HG03342 (cell line): ENCODE data around the gene COL12A1.

Source experiments
- ATAC-seq: cut with Tn5 transposase; IDR thresholded peaks from one replicate; pipeline ENCODE4 v1.9.1; 2021; ENCODE audit warnings: mild to moderate bottlenecking, moderate library complexity; ENCODE audit not compliant: unreplicated experiment

The COL12A1 gene

DNA sequence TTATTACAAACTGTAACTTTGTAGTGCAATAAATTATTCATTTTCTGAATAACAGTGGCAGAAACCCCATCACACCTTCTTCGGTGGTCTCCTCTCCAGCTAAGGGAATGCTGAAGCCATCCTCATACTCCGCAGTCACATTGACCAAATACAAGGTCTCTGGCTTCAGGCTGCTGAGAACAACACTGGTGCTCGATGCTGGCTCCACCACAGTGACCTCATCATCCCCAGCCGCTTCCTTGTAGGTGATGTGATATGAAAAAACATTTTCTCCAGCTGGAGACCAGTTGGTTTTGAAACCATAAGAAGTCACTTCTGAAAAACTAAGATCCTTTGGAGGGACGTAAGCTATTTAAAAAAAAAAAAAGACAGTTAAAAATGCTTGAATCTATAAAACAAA lies 25.0 kb downstream of the COL12A1 start:
- no peak for ATAC-seq

DNA sequence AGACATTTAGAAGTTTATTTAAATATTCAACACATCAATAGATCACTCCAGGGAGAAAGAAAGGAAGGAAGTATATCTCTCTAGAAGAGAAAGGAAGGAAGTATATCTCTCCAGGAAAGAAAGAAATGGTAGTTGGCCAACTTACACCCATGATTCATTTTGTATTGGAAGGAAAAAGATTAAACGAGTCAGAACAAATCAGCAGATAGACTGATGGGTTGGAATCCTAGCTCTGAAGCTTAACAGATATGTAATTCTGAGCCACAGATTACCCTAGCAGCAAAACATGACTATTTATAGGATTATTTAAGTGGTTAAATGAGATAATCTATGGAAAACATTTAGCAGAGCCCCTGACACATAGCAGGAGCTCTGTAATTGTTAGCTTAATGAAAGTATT lies 27.1 kb downstream of the COL12A1 start:
- no peak for ATAC-seq

DNA sequence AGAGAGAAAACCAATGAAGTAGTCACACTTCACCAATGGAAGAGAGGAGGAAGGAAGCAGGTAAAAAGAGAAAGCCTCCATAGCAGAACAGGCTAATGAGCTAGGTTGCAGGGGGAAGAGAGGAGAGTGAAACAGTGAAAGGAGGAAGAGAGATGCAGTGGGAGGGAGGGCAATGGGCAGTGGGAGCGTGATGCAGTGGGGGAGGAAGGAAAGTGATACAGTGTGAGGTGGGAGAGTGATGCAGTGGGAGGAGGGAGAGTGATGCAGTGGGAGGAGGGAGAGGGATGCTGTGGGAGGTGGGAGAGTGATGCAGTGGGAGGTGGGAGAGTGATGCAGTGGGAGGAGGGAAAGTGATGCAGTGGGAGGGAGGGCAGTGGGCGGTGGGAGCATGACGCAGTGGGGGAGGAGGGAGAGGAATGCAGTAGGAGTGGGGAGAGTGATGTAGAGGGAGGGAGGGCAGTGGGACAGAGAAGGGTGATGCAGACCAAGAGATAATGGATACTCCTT lies 29.7 kb downstream of the COL12A1 start:
- no peak for ATAC-seq

DNA sequence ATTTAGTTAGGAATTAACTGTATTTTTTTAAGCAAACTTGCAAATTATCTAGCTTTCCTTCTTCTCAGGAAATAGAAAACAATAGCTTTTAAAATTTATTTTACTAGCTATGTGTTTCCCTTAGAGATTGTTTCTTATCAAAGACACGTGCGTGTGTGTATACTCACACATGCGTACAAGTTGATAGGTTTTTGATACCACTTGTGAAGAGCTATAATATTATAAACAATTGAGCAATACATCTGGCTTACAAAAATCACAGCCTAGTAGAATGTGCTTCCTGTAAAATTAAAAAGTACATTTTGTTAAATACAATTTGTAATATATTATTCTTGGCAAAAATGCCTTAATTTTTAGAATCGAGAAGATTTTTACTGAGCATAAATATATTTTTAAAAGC lies 33.9 kb downstream of the COL12A1 start:
- ATAC-seq: no peak

DNA sequence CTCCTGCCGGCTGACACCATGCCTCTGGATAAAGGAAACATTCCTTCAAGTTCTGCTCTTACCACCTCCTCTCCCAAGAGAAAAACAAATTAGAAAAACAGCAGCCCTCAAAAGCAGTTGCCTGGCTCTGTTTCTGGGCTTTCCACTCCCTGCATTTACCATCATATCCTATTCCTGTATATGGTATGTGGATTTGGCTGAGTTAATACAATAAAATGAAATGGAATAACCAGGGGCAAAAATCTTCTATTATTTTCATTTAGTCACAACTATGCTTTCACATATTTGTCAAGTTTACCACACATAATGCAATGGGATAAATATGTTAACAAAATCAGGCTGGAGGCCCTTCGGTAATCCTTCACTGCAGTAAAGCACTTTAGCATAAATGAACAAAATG lies 34.3 kb downstream of the COL12A1 start:
- ATAC-seq: no peak

DNA sequence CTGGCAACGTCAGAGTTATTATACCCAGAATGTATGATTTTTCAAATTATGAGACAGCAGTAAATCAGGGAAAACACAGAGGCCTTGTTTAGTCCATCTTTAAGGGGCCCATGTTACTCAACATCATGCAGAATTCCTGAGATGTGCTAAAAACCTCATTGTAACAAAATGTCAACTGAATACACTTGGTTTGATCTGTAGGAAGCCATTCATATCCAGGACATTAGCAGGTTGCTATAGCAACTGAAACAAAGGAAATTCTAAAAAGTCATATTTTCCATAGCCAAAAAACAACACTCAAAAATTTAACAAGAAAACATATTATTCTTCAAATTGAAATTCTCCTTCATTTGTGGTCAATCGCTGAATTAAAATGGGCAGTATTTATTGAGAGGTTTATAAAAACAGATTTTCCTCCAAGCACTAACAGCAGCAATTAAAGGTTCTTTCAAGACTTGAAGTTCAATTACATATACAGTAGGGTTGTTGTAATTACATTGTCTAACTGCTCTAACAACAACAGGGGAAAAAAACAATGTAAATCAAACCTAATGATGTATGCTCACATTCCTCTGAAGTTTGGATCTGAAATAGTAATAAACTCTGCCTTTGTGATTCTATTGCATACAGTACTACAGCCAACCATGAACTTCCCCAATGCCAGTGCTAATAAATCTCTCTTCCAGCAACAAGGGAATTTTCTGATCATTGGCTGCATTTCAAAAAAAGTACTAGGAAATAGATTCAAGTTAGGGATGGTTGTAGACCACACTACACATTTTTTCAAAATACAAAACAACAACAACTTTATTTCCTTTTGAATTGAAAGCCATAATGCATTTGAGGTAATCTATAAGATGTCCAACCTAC lies 34.9 kb downstream of the COL12A1 start:
- no peak for ATAC-seq

DNA sequence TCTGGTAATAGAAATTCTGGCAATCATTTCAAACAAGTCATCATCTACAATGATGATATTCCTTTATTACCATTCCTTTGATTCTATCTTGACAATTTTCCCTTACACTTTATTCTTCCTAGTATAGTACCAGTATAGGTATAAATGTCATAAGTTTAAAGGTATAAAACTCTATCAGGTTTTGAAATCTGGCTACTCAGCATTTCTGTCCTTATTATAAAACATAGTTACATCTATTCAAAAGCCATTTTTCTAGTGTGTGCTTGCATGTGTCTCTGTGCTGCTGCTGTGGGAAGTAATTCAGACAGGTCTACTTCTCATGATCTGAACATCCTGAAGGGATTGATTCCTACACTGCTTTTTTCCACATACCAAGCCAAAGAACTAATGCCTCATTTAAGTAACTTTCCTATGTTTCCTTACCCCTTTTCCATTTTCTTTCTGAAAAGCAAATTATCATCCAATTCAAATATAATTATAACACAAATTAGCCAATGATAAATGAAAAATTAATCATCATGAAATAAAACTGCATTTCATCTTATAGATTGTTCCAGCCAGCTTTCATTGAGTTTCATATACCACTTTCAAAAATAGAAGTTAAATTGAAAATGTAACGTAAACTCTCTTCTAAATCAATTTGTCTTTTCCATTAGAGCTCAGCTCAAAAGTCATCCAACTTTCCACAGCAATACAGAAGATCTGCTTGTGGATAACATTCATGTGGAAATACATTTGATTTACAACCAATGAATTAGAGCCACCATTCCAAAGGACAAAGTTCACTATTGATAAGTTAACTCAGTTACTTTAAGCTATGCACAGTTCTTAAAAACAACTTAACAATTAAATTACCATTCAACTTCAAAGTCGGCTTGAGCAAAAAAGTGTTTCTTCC lies 35.9 kb downstream of the COL12A1 start:
- ATAC-seq: no peak

DNA sequence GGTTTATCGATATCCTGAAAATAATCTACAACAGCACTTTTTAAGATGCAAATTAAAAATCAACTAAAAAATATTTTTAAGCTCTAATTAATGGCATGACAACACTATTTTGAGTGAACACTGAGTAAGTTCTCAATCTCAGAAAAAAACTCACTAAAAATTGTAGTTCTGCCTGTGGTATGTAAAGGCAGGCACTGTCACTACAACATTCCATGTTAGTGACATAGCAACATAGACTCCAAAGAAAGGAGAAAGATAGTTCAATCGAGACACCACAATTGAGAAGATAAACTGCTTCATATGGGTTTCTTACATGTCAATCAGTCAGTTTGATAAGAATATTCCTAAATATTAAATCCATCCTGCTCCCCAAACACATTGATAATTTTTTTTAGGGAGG lies 38.0 kb downstream of the COL12A1 start:
- no peak for ATAC-seq

DNA sequence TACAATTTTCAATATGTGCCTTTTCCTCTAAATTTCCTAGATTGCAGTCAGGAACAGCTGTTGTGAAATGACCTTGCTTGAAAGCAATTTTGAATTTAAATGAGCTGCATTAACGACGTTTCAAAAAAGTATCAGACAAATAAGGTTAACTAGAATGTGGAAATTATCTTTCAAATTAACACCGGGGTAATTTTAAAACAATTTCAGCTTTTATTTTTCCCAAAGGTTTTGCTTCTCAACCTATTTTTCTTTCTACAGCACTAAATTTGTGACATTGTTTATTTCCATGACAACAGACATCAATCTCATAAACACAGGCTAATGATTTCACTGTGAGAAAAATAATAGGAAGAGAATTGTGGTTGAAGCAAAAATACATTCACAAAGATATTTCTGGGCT lies 38.5 kb downstream of the COL12A1 start:
- ATAC-seq: no peak

DNA sequence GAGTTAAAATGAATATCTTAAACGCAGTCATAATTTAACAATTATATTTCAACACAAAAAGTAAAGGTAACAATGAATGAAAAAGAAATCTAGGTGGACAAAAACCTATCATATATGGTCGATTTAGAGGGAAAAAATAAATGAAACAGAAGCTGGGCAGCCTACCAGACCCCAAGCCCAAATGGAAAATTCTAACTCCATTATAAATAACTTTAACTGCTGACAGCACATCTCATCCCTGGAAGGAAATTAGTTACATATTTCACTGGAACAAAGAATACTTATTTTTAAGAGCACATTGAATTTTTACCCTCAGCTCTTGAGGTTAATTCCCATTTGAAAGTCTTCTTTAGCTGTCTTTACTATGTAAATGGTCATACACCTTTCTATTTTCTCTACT lies 39.1 kb downstream of the COL12A1 start:
- no peak for ATAC-seq

DNA sequence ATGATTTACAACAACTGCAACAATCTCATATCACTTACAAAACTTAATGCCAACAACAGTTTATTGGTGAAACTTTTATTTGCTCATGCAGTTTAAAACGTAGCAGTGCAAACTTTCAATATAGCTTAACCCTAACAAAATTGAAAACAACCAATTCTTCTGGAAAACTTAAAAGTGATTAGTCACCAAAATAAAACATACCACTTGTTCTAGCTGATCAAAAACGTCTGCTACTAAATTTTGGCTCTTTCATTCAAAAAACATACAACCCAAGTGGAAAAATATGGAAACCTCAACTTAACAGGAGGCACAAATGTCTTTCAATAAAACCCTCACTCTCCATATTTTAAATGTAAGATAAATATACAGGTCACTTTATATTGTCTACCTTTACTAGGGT lies 39.6 kb downstream of the COL12A1 start:
- no peak for ATAC-seq

DNA sequence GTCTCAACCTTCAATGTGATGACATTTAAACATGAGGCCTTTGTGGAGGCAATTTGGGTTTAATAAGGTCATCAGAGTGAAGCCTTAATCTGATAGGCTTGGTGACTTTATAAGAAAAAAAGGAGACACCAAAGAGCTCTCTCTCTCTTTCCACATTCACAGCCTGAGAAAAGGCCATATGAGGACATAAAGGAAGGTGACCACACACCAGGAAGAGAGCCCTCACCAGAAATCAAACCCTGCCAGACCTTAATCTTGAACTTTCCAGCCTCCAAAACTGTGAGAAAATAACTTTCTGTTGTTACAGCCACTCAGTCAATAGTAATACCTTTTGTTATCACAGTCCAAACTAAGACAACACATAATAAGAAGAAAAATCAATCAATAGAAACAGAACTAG lies 47.7 kb downstream of the COL12A1 start:
- no peak for ATAC-seq

DNA sequence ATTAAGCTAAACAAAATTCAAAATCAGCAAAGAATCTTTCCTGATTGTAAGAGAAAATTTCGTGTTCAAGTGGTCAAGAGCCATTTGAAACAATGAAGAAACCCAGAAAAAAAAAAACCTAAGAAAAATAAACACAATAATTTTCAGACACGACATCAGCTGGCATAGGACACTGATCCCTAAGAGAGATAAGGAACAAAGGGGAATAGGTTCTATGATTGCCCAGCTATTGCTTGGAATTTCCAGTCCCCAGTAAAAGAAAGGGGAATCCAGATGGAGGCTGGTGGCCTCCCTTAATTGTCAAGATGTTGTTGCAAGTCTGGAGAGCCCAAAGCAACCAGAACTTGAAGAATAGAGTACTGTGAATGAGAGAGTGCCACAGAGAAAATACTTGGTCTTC lies 48.5 kb downstream of the COL12A1 start:
- ATAC-seq: no peak

DNA sequence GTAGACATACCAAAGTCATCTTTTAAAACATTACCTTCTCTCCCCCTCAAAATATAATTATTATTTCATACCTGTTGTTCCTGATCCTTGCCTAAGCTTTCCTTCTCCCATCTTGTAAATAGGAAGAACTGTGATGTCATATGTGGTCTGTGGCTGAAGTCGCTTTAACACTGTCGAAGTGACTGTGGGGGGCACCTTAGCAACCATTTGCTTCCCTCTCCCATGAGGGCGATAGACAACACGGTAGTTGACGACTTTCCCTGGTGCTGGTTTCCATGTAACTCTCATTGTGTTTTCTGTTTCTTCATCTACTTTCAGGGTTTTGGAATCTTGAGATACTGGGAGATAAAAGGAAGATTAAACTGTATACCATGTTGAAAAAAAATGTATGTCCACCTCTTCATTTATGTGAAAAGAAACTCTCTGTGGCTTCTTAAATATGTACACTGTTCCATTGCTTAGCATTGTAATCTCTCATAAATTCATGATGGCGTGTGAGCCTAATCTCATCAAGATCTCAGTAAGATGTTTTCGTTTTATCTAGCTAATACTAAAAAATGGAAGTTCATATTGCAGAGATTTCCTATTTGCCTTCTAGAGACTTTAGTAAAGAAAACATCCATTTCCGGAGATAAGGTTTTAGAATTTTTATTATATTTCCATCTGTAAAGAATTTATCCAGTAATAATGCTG lies 49.5 kb downstream of the COL12A1 start:
- no peak for ATAC-seq

DNA sequence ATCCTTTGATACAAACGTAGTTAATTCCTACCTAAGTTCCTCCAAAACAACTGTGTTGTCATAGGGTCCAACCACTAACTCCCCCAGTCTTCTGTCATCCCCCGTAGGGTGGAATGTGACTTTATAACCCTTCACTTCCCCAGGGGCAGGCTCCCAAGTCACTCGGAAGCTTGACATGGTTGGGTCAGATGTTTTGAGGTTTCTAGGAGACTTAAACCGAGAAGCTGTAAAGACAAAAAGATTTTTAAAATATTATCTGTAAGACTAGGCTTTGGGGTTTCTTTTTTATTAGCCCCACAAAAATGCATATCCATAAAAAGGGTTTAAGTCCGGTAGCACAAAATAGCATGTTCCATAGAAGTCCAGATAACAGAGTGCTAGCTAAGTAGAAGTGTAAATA lies 50.2 kb downstream of the COL12A1 start:
- no peak for ATAC-seq

DNA sequence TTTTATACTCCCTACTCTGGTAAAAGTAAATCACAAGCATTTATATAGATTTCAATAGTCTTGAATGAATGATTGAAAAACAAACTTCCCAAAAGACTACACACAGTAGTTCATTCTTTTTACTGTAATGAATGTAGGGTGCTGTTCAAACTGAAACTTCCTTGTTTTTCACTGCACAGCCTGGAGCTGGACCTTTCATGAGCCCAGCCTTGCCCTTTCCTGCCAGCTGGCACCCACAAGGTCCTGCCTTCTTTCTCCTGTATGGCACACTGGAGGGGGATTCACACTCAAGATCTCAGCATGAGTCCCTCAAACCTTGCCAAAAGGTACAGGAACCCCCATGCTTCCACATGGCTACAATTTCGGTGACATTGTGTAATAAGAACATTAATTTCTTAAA lies 50.9 kb downstream of the COL12A1 start:
- no peak for ATAC-seq

DNA sequence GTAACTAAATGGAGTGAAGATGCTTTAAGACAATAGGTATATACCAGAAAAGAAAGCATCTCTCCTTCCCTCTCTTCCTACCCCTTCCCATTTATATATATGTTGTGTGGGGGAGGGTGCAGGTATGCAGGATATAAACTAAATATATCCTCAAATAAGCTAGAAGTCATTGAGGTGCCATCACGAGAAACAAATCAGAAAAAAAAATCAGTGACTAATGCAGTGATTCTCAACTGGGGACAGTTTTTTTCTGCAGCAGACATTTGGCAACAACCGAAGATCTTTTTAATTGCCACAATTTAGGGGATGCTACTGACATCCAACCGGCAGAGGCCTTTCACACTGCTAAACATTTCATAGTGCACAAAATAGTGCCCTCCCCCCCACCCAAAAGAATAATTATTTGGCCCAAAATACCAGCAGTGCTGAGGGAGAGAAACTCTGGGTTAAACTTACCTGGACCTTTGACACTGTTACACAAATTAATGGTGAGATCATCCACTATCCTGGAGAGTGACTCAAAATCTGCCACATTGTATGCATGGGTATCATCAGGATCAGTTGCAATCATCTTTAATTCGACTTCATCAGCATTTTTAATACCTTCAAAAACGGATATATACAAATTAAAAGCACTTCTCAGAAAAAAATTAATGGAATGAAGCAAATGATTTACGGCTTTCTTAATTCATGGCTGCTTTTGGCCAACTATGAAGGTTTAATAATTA lies 55.0 kb downstream of the COL12A1 start:
- no peak for ATAC-seq

DNA sequence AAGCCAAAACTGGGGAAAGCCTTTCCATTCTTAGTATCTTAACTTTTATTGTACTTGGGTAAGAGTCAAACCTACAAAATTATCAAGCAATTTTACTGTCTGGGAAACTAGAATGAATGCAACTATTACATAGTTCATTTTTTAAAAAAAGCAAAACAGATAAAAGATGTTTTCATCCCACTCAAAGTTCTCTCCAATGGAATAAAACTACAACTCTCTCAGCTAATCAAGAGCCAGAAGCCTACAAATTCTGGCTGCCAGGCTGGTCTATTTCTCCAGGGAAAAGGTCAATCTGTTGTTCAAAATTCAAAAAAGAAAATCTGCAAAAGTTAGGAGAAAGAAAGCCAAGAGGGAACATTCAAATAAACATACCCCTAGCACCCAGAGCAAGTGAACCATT lies 56.2 kb downstream of the COL12A1 start:
- no peak for ATAC-seq

DNA sequence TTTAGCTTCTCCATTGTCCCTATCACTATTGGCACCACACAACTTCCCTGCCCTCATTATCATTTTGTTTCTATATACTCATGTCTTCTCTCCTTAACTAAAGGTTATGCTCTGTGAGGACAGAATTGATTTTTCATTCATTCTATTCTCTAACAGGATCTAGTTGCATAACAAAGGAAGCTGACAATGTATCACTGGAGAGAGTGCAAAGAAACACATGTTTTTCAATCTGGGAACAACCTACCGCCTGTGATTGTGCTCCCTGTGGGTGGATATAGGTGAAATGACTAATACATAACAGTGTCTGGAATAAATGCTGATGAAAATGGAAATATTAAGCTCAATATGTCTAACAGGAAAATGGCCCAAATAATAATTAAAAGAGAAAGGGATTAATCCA lies 56.6 kb downstream of the COL12A1 start:
- ATAC-seq: no peak

DNA sequence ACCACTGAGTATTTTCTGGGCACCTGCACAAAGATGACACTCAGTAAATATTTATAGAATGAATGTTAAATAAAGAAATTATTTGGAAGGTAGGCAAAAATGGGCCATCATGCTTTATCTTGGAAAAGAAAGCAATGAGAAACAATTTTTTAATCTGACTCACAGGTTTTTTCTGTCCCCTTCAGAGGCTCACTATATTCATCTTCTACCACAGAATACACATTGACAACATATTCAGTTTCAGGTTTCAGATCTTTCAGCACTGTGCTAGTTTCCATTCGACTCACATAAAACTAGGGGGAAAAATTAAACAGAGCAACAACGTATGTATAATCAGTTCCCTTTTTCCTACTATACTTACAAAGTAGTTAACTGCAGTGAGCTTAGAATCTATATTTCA lies 58.3 kb downstream of the COL12A1 start:
- ATAC-seq: peak; percentile 96

DNA sequence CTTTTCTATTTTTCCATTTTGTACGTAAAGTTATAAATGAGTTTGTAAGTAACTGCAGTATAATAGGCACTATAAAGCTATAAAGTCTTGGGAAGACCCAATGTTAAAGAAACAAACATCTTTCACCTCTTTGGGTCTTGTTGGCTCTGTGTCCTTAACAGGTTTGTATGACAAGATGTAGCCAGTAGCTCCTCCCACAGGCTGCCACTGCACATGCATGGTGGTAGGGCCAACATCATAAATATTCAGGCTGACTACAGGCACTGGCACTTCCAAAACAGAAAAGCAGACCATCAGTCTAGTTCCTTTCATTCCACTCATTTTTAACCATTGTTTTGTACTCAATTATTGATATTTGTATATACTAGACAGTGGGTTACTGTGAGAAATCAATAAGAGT lies 59.9 kb downstream of the COL12A1 start:
- ATAC-seq: no peak
